Naive B cell (primary cell): Measurements from ENCODE around the gene SNTG2. TPM values are rescaled to one million over a fixed set of nuclear protein-coding genes. Genes with fewer than 3 reads are reported as not detected.
"Not testable (repeated sequence)": the region's sequence is repeated elsewhere in the genome, so short reads cannot be mapped to it uniquely, and the experiment has no call there.

Experiments used
- ATAC-seq, 2 donors: fragments of 150-1000 bp; cut with Tn5 transposase; 2 replicates each; pipeline ENCODE4 v1.10.0; 2021; ENCODE audit warnings: low read depth in 2 of 2, mild to moderate bottlenecking in 2 of 2, moderate library complexity in 2 of 2
- DNase-seq: peaks from one replicate; pipeline ENCODE4 v3.0.0; 2022
- H3K27ac Mint-ChIP-seq, 6 donors: one replicate each; pipeline ENCODE4 v1.8.0; 2020 to 2022; ENCODE audit warnings: mild to moderate bottlenecking in 6 of 6, mixed read lengths in 6 of 6, moderate library complexity in 5 of 6, inconsistent platforms in 2 of 6
- H3K27me3 Mint-ChIP-seq, 3 donors: one replicate each; pipeline ENCODE4 v1.8.0; 2021 to 2022; ENCODE audit warnings: mixed read lengths in 3 of 3, mild to moderate bottlenecking in 1 of 3
- H3K36me3 Mint-ChIP-seq, 2 donors: one replicate each; pipeline ENCODE4 v1.8.0; 2020 to 2022; ENCODE audit warnings: mixed read lengths in 2 of 2, inconsistent platforms in 1 of 2, mild to moderate bottlenecking in 1 of 2
- H3K4me1 Mint-ChIP-seq, 3 donors: one replicate each; pipeline ENCODE4 v1.8.0; 2020 to 2022; ENCODE audit warnings: mixed read lengths in 3 of 3, inconsistent platforms in 1 of 3, mild to moderate bottlenecking in 1 of 3, moderate library complexity in 1 of 3
- H3K4me3 Mint-ChIP-seq, 8 donors: one replicate each; pipeline ENCODE4 v1.8.0; 2020 to 2022; ENCODE audit warnings: mild to moderate bottlenecking in 8 of 8, mixed read lengths in 8 of 8, moderate library complexity in 8 of 8, inconsistent platforms in 2 of 8
- H3K9me3 Mint-ChIP-seq, 7 donors: one replicate each; pipeline ENCODE4 v1.8.0; 2020 to 2022; ENCODE audit warnings: mixed read lengths in 7 of 7, mild to moderate bottlenecking in 5 of 7, inconsistent platforms in 2 of 7, moderate library complexity in 1 of 7
- polyA plus RNA-seq, 6 donors: library from polyadenylated mRNA; unstranded; fragments of 300-500 nt; fragmentation: Illumina TruSeq; gene quantifications; one replicate each; pipeline ENCODE4 v1.2.3, GENCODE V29; 2021; ENCODE audit warnings: low read depth in 6 of 6

Gene SNTG2
- polyA plus RNA-seq, 6 donors from 2014 or later, result 1.8 to 9.2 (median 4.1) TPM

DNA sequence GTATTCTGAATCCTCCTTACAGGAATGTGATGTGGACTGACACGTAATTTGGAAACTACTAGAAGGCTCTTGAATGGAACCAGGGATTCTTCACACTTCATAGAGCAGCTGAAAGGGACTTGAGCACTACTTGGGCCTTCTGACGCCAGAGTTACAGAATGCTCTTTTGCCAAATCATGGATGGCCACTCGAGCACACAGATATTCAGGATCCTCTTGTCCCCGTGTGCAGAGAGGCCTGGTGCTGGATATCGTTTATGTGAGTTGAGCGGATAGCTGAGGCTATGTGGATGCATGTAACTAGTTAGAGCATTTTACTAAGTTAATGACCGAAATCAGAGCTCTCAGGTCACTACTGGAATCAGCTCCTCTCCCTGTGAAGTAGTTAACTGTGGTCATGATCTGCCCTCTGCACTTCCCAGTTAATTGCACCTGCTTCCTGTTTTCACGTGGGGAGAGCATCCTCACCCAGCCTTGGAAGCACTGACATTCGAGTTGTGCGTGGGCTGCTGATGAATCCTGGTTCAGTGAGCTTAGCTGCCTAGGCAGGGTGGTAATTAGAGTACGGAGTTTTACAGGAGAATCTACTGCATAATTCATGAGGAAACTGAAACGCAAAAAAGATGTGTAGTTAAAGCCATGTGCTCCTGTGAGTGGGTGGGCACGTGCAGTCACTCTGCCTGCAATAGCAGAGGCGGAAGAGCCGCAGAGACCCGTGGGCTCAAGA is 457.5 kb downstream of the SNTG2 start:
- ATAC-seq (no peak), DNase-seq (no peak)
- Mint-ChIP-seq H3K27me3 (peaks cover 4 to 24% (median 18%) of the 10 kb centered on the region in 3 donors), H3K9me3 (peaks cover 0 to 8% (median 0%) of the 10 kb centered on the region in 7 donors), H3K4me1 (peaks cover 6 to 21% (median 10%) of the 10 kb centered on the region in 3 donors), H3K27ac (no peak overlapping the region), H3K36me3 (no peaks in the 10 kb centered on the region), H3K4me3 (peak overlapping the region in 1 of 8 donors; percentile 37)

DNA sequence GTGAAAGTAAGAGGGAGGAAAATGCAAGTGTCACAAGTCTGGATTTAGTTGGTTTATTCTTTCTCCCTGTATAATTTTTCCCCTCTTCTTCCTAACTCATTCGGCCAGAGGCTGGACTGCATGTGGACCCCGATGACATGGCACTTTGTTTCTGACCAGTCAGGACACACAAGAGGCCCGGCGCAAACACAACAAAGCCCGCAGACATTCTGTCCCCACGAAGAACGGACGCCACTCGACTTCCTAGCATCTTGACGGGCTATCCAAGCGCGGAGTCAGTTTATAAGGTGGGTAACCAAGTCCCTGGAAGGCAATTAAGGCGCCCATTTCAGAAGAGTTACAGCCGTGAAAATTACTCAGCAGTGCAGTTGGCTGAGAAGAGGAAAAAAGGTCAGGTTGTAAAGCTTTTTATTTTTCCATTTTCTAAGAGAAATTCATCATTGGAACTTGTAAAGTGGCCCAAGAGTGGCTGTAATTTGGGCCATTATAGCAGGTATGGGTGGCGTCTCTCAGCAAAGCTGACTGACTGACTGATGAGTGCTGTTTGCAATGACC is 462.6 kb downstream of the SNTG2 start, which contains the start of gene TPO:
Gene TPO (plus strand): TSS at position 308 of the 555 bp plus-strand sequence. CDS start 946 bp downstream, outside the sequence.
- DNase-seq (no peak), ATAC-seq (no peak)
- Mint-ChIP-seq H3K36me3 (no peaks in the 10 kb centered on the region), H3K27ac (peak within 1 kb of the TSS in 3 of 6 donors; percentile 44 to 89 (median 62)), H3K27me3 (peaks cover 4 to 24% (median 21%) of the 10 kb centered on the region in 3 donors), H3K4me3 (peak within 1 kb of the TSS in 1 of 8 donors; percentile 21), H3K4me1 (peaks cover 0 to 3% (median 0%) of the 10 kb centered on the region in 3 donors), H3K9me3 (peaks cover 0 to 1% (median 0%) of the 10 kb centered on the region in 7 donors)

DNA sequence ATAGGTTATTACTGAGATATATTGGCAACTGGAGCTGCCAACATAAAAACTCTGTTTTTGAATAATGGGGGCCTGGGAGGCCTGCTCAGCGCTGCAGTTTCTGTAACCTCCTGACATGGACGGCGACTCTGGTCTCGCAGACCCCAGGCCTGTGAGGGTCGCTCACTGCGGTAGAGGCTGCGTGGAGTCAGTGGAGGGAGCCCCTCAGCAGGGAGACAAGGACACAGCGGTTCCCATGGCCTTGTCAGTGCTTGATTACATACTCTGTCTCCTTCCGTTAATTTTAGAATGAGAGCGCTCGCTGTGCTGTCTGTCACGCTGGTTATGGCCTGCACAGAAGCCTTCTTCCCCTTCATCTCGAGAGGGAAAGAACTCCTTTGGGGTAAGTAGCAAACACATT is 463.5 kb downstream of the SNTG2 start:
- Mint-ChIP-seq H3K4me3 (no peak overlapping the region), H3K9me3 (peaks cover 0 to 1% (median 0%) of the 10 kb centered on the region in 7 donors), H3K4me1 (no peaks in the 10 kb centered on the region), H3K36me3 (no peaks in the 10 kb centered on the region), H3K27me3 (peaks cover 4 to 24% (median 21%) of the 10 kb centered on the region in 3 donors), H3K27ac (peak overlapping the region in 1 of 6 donors; percentile 89)
- DNase-seq, result no peak
- ATAC-seq, result no peak

DNA sequence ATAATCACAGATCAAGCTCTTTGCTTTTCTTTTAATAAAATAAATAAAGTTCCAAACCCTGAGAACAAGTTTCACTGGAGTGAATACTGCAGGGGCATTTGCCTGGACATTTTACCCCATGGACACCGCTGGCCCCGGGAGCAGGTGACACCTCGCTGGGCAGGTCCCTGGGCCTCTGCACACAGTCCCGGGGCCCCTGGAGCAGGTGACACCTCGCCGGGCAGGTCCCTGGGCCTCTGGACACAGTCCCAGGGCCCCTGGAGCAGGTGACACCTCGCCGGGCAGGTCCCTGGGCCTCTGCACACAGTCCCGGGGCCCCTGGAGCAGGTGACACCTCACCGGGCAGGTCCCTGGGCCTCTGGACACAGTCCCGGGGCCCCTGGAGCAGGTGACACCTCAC is 464.3 kb downstream of the SNTG2 start:
- not testable (repeated sequence) for ATAC-seq, H3K4me3 Mint-ChIP-seq, H3K9me3 Mint-ChIP-seq, DNase-seq, H3K36me3 Mint-ChIP-seq, H3K4me1 Mint-ChIP-seq, H3K27ac Mint-ChIP-seq
- peaks cover 4 to 24% (median 21%) of the 10 kb centered on the region in 3 donors for H3K27me3 Mint-ChIP-seq

DNA sequence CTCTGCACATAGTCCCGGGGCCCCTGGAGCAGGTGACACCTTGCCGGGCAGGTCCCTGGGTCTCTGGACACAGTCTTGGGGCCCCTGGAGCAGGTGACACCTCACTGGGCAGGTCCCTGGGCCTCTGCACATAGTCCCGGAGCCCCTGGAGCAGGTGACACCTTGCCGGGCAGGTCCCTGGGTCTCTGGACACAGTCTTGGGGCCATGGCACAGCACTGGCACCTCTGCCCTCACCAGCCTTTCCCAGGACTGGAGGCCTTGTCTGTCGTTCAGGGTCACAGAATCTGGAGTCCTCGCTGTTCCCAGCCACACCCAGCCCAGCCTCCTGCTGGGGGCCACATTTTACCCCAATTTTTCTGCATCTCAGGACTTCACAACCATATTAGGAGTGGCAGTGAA is 464.9 kb downstream of the SNTG2 start:
- H3K27ac Mint-ChIP-seq, result no peak overlapping the region
- H3K36me3 Mint-ChIP-seq, result no peaks in the 10 kb centered on the region
- H3K27me3 Mint-ChIP-seq, result peaks cover 4 to 25% (median 23%) of the 10 kb centered on the region in 3 donors
- peaks cover 0 to 1% (median 0%) of the 10 kb centered on the region in 7 donors for H3K9me3 Mint-ChIP-seq
- DNase-seq (no peak), ATAC-seq (no peak)
- H3K4me1 Mint-ChIP-seq, result peaks cover 0 to under 1% (median 0%) of the 10 kb centered on the region in 3 donors
- no peak overlapping the region for H3K4me3 Mint-ChIP-seq
